ENCODE results near the gene TMEM203. TPM values are rescaled to one million over a fixed set of nuclear protein-coding genes. Genes with fewer than 3 reads are reported as not detected.

The TMEM203 gene
- total and polyA plus RNA-seq, 2 experiments from 2014 or later = 32.7 to 53.4 TPM

DNA sequence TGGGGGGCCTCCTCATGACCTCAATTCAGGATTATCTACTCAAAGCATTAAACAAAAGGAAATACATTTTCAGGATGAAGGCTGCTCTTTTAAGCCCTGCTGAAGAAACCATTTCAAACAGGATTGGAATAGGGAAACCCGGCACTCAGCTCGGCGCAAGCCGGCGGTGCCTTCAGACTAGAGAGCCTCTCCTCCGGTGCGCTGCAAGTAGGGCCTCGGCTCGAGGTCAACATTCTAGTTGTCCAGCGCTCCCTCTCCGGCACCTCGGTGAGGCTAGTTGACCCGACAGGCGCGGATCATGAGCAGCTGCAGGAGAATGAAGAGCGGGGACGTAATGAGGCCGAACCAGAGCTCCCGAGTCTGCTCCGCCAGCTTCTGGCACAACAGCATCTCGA, 720 bp downstream of the TMEM203 start:
- H2AFZ ChIP-seq = no peak overlapping the region

More for the DNA sequence above, 720 bp downstream of the TMEM203 start:
- Mint-ChIP-seq H3K4me3 (peak overlapping the region; percentile 97), H3K27ac (peak overlapping the region; percentile 93), H3K4me1 (peaks cover 30% of the 10 kb centered on the region), H3K27me3 (ENCODE audit: insufficient read depth, low read depth, poor library complexity) (peaks cover 22% of the 10 kb centered on the region), H3K36me3 (ENCODE audit: low read depth) (peaks cover 25% of the 10 kb centered on the region), H3K9me3 (no peaks in the 10 kb centered on the region)
- Histone ChIP-seq H3K36me3 (ENCODE audit: insufficient read depth) (no peaks in the 10 kb centered on the region), H3K27me3 (ENCODE audit: insufficient read depth) (no peaks in the 10 kb centered on the region), H3K9me2 (ENCODE audit: insufficient read depth) (no peaks in the 10 kb centered on the region), H3K4me1 (ENCODE audit: insufficient read depth) (peaks cover 24% of the 10 kb centered on the region), H3K4me2 (peak overlapping the region; percentile 98), H3K4me3 (peak overlapping the region; percentile 98), H3K27ac (ENCODE audit: low read depth) (no peak overlapping the region), H3F3A (replicated peaks; ENCODE audit: low read depth) (peaks cover 21% of the 10 kb centered on the region; the same call in 1 of the 2 replicates), H3K79me2 (replicated peaks; ENCODE audit: insufficient read depth) (peaks cover 42% of the 10 kb centered on the region), H4K20me1 (replicated peaks; ENCODE audit: insufficient read depth) (peaks cover 14% of the 10 kb centered on the region)
- ATAC-seq (no peak), DNase-seq (ENCODE audit: low spot score) (no peak)
- no peak for TF ChIP-seq EZH2 (IDR thresholded peaks at IDR 0.05; ENCODE audit: low read depth, unreplicated experiment)
- TF ChIP-seq, protein P1, sequence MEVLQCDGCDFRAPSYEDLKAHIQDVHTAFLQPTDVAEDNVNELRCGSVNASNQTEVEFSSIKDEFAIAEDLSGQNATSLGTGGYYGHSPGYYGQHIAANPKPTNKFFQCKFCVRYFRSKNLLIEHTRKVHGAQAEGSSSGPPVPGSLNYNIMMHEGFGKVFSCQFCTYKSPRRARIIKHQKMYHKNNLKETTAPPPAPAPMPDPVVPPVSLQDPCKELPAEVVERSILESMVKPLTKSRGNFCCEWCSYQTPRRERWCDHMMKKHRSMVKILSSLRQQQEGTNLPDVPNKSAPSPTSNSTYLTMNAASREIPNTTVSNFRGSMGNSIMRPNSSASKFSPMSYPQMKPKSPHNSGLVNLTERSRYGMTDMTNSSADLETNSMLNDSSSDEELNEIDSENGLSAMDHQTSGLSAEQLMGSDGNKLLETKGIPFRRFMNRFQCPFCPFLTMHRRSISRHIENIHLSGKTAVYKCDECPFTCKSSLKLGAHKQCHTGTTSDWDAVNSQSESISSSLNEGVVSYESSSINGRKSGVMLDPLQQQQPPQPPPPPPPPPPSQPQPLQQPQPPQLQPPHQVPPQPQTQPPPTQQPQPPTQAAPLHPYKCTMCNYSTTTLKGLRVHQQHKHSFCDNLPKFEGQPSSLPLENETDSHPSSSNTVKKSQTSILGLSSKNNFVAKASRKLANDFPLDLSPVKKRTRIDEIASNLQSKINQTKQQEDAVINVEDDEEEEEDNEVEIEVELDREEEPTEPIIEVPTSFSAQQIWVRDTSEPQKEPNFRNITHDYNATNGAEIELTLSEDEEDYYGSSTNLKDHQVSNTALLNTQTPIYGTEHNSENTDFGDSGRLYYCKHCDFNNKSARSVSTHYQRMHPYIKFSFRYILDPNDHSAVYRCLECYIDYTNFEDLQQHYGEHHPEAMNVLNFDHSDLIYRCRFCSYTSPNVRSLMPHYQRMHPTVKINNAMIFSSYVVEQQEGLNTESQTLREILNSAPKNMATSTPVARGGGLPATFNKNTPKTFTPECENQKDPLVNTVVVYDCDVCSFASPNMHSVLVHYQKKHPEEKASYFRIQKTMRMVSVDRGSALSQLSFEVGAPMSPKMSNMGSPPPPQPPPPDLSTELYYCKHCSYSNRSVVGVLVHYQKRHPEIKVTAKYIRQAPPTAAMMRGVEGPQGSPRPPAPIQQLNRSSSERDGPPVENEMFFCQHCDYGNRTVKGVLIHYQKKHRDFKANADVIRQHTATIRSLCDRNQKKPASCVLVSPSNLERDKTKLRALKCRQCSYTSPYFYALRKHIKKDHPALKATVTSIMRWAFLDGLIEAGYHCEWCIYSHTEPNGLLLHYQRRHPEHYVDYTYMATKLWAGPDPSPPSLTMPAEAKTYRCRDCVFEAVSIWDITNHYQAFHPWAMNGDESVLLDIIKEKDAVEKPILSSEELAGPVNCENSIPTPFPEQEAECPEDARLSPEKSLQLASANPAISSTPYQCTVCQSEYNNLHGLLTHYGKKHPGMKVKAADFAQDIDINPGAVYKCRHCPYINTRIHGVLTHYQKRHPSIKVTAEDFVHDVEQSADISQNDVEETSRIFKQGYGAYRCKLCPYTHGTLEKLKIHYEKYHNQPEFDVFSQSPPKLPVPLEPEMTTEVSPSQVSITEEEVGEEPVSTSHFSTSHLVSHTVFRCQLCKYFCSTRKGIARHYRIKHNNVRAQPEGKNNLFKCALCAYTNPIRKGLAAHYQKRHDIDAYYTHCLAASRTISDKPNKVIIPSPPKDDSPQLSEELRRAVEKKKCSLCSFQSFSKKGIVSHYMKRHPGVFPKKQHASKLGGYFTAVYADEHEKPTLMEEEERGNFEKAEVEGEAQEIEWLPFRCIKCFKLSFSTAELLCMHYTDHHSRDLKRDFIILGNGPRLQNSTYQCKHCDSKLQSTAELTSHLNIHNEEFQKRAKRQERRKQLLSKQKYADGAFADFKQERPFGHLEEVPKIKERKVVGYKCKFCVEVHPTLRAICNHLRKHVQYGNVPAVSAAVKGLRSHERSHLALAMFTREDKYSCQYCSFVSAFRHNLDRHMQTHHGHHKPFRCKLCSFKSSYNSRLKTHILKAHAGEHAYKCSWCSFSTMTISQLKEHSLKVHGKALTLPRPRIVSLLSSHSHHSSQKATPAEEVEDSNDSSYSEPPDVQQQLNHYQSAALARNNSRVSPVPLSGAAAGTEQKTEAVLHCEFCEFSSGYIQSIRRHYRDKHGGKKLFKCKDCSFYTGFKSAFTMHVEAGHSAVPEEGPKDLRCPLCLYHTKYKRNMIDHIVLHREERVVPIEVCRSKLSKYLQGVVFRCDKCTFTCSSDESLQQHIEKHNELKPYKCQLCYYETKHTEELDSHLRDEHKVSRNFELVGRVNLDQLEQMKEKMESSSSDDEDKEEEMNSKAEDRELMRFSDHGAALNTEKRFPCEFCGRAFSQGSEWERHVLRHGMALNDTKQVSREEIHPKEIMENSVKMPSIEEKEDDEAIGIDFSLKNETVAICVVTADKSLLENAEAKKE (CRISPR knock-in tag; IDR thresholded peaks at IDR 0.05) = no peak
- no peak for TF ChIP-seq NANOG (IDR thresholded peaks at IDR 0.05; ENCODE audit: borderline replicate concordance)
- TF ChIP-seq CREB1 (CRISPR knock-in tag; IDR thresholded peaks at IDR 0.05; ENCODE audit: low read depth) = no peak
- TF ChIP-seq EZH2phosphoT487 (IDR thresholded peaks at IDR 0.05; ENCODE audit: unreplicated experiment) = no peak
- no peak for TF ChIP-seq ZNF331 (CRISPR knock-in tag; IDR thresholded peaks at IDR 0.05; ENCODE audit: low read depth)
- TF ChIP-seq, protein P2, sequence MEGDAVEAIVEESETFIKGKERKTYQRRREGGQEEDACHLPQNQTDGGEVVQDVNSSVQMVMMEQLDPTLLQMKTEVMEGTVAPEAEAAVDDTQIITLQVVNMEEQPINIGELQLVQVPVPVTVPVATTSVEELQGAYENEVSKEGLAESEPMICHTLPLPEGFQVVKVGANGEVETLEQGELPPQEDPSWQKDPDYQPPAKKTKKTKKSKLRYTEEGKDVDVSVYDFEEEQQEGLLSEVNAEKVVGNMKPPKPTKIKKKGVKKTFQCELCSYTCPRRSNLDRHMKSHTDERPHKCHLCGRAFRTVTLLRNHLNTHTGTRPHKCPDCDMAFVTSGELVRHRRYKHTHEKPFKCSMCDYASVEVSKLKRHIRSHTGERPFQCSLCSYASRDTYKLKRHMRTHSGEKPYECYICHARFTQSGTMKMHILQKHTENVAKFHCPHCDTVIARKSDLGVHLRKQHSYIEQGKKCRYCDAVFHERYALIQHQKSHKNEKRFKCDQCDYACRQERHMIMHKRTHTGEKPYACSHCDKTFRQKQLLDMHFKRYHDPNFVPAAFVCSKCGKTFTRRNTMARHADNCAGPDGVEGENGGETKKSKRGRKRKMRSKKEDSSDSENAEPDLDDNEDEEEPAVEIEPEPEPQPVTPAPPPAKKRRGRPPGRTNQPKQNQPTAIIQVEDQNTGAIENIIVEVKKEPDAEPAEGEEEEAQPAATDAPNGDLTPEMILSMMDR (conservative IDR thresholded peaks at IDR 0.05; ENCODE audit: low read depth in 2 of 2) = no peak
- no peak for TF ChIP-seq POLR2AphosphoS5 (IDR thresholded peaks at IDR 0.05; ENCODE audit: low read depth)
- no peak for TF ChIP-seq JUNB (IDR thresholded peaks at IDR 0.05; ENCODE audit: unreplicated experiment)
- TF ChIP-seq ZNF114 (CRISPR knock-in tag; IDR thresholded peaks at IDR 0.05) = no peak
- TF ChIP-seq, protein P3, sequence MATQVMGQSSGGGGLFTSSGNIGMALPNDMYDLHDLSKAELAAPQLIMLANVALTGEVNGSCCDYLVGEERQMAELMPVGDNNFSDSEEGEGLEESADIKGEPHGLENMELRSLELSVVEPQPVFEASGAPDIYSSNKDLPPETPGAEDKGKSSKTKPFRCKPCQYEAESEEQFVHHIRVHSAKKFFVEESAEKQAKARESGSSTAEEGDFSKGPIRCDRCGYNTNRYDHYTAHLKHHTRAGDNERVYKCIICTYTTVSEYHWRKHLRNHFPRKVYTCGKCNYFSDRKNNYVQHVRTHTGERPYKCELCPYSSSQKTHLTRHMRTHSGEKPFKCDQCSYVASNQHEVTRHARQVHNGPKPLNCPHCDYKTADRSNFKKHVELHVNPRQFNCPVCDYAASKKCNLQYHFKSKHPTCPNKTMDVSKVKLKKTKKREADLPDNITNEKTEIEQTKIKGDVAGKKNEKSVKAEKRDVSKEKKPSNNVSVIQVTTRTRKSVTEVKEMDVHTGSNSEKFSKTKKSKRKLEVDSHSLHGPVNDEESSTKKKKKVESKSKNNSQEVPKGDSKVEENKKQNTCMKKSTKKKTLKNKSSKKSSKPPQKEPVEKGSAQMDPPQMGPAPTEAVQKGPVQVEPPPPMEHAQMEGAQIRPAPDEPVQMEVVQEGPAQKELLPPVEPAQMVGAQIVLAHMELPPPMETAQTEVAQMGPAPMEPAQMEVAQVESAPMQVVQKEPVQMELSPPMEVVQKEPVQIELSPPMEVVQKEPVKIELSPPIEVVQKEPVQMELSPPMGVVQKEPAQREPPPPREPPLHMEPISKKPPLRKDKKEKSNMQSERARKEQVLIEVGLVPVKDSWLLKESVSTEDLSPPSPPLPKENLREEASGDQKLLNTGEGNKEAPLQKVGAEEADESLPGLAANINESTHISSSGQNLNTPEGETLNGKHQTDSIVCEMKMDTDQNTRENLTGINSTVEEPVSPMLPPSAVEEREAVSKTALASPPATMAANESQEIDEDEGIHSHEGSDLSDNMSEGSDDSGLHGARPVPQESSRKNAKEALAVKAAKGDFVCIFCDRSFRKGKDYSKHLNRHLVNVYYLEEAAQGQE (IDR thresholded peaks at IDR 0.05; ENCODE audit: unreplicated experiment) = no peak
- TF ChIP-seq, protein P4, sequence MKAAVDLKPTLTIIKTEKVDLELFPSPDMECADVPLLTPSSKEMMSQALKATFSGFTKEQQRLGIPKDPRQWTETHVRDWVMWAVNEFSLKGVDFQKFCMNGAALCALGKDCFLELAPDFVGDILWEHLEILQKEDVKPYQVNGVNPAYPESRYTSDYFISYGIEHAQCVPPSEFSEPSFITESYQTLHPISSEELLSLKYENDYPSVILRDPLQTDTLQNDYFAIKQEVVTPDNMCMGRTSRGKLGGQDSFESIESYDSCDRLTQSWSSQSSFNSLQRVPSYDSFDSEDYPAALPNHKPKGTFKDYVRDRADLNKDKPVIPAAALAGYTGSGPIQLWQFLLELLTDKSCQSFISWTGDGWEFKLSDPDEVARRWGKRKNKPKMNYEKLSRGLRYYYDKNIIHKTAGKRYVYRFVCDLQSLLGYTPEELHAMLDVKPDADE (IDR thresholded peaks at IDR 0.05) = no peak
- no peak for TF ChIP-seq STAT1 (IDR thresholded peaks at IDR 0.05; ENCODE audit: unreplicated experiment)
